Coronary artery (tissue), 2 donors: ENCODE results near the gene SMARCA4.

ENCODE experiments used
- DNase-seq: peaks from one replicate; pipeline ENCODE4 v3.0.0-alpha.2; 2017; ENCODE audit warnings: low spot score
- H3K27ac ChIP-seq, 2 donors: fragments of 200-600 bp; sonication (generic); one replicate each; pipeline ENCODE4 v1.5.1; 2016 to 2019
- H3K4me3 ChIP-seq: fragments of 200-600 bp; sonication (generic); 2 replicates; pipeline ENCODE4 v1.5.1; 2016; ENCODE audit warnings: mild to moderate bottlenecking, moderate library complexity
- CTCF ChIP-seq: fragments of 200-600 bp; sonication (generic); IDR thresholded peaks from one replicate; pipeline ENCODE4 v1.5.1; 2019; ENCODE audit warnings: antibody characterized with exemption

The SMARCA4 gene

DNA sequence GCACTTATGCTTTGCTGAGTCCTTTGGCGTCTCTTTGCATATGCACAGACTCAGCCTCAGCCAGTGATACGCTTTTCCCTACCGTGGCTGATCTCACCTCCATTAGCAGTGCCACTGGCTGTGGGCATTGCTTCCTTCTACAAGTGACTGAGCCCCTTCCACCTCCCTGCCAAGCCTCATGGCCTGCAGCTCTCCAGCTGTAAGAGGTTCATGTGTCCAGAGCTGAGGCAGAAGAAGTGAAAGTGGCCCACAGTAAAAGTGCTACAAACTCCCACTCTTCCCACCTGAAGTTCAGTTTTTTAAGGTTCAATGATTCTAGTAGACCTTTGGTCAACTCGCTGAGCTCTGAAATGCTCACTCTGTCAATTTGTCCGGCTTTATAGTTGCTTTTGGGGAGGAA is 44.7 kb downstream of the SMARCA4 start:
- Histone ChIP-seq H3K27ac (no peak overlapping the region), H3K4me3 (no peak overlapping the region)
- no peak for TF ChIP-seq CTCF
- no peak for DNase-seq

DNA sequence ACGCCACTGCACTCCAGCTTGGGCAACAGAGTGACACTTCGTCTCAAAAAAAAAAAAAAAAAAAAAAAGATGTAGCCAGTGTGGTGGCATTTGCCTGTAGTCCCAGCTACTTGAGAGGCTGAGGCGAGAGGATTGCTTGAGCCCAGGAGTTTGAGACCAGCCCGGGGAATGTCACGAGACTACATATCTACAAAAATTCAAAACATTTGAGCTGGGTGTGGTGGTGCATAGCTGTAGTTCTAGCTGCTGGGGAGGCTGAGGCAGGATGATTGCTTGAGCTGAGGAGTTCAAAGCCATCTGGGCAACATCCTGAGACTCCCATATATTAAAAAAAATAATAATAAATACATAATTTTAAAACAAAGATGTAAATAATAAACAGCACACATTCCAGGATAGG is 46.6 kb downstream of the SMARCA4 start:
- H3K27ac ChIP-seq, result no peak overlapping the region
- DNase-seq, result no peak
- no peak for TF ChIP-seq CTCF
- no peak overlapping the region for H3K4me3 ChIP-seq

GRCh38 chr19:11007962-11008532 is 47.2 kb downstream of the SMARCA4 start:
- Histone ChIP-seq H3K27ac (no peak overlapping the region), H3K4me3 (no peak overlapping the region)
- no peak for DNase-seq
- TF ChIP-seq CTCF, result no peak

- DNase-seq, result no peak
Measured at GRCh38 chr19:11010041-11010440, 49.2 kb downstream of the SMARCA4 start.

DNA sequence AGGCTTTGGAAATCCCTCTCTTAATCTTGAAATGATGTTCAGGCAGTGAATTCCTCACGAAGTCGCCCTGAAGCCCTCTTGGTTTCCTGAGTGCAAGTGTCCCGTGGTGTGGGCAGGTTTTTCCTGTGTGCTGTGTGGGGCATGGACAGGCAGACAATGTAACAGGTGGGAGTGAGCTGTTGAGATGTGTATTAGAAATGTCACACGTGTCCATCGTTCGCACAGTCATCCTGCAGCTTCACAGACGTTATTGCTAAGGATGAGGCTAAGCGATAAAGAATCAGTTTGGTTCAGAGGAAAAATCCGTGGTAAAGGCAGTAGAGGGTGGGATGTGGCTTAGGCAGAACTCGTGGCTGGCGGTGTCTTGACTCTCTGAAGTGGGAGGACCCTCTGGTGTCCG is 51.7 kb downstream of the SMARCA4 start:
- TF ChIP-seq CTCF, result no peak
- Histone ChIP-seq H3K27ac (no peak overlapping the region), H3K4me3 (no peak overlapping the region)
- DNase-seq, result no peak

More at GRCh38 chr19:11010041-11010440, 49.2 kb downstream of the SMARCA4 start:
- TF ChIP-seq CTCF, result no peak
- Histone ChIP-seq H3K27ac (no peak overlapping the region), H3K4me3 (no peak overlapping the region)

- no peak for TF ChIP-seq CTCF
- no peak overlapping the region for H3K4me3 ChIP-seq
Measured at GRCh38 chr19:11013771-11014170, 52.9 kb downstream of the SMARCA4 start.

GRCh38 chr19:11014403-11014911 is 53.6 kb downstream of the SMARCA4 start:
- no peak overlapping the region for H3K27ac ChIP-seq
- no peak for TF ChIP-seq CTCF
- no peak for DNase-seq
- no peak overlapping the region for H3K4me3 ChIP-seq

More at GRCh38 chr19:11013771-11014170, 52.9 kb downstream of the SMARCA4 start:
- H3K27ac ChIP-seq, result no peak overlapping the region
- no peak for DNase-seq
